Body of pancreas (tissue), 4 donors: ENCODE data around the gene NRN1L. TPM values are rescaled to one million over a fixed set of nuclear protein-coding genes. Genes with fewer than 3 reads are reported as not detected.

Source experiments
- ATAC-seq: fragments of 150-250 bp; one replicate; pipeline ENCODE4 v1.9.1; 2016
- DNase-seq, 4 donors: peaks; one replicate each; pipeline ENCODE4 v3.0.0-alpha.2; 2019
- H3K27ac ChIP-seq, 4 donors: fragments of 200-600 bp; sonication (generic); 1 replicate in 3 of 4; 2 replicates in 1 of 4; pipeline versions ENCODE4 v1.5.1 to v1.6.1; 2016 to 2019; ENCODE audit warnings: mild to moderate bottlenecking in 1 of 4, mixed read lengths in 1 of 4, moderate library complexity in 1 of 4
- H3K27me3 ChIP-seq, 2 donors: fragments of 200-600 bp; sonication (generic); one replicate each; pipeline ENCODE4 v1.6.0; 2016; ENCODE audit warnings: mild to moderate bottlenecking in 1 of 2
- H3K36me3 ChIP-seq, 2 donors: fragments of 200-600 bp; sonication (generic); replicated peaks in 1 of 2; 2 replicates each; pipeline ENCODE4 v1.5.1; 2016; ENCODE audit warnings: low read depth in 2 of 2; ENCODE audit not compliant: insufficient read depth in 1 of 2
- H3K4me1 ChIP-seq: fragments of 200-600 bp; sonication (generic); one replicate; pipeline ENCODE4 v1.6.0; 2016
- H3K4me3 ChIP-seq, 2 donors: fragments of 200-600 bp; sonication (generic); 1 replicate in 1 of 2; 2 replicates in 1 of 2; pipeline ENCODE4 v1.5.1; 2016 to 2019
- H3K9me3 ChIP-seq, 3 donors: fragments of 200-600 bp; sonication (generic); 1 replicate in 2 of 3; 2 replicates in 1 of 3; pipeline ENCODE4 v1.5.1; 2016
- POLR2A ChIP-seq, 3 donors: fragments of 450-650 bp; IDR thresholded peaks; one replicate each; pipeline ENCODE4 v1.6.1; 2016; ENCODE audit warnings: antibody characterized with exemption in 3 of 3, mild to moderate bottlenecking in 2 of 3
- WGBS, 2 donors: methylation state at CpG; one replicate each; pipeline ENCODE4 v1.1.5; 2017; 5-methylcytosine and 5-hydroxymethylcytosine counted together
- intact Hi-C: fragments of 100-400 bp; cut with DNase I; formaldehyde crosslinking; loops from one replicate; pipeline ENCODE4 v1.15.1; 2023
- total RNA-seq, 2 donors: library from RNA; depleted of rRNA; stranded (reverse); fragments of >200 nt; gene quantifications; one replicate each; pipeline ENCODE4 v1.1.0, GENCODE V29; 2016
- TF ChIP-seq, protein P1 (sequence below), 7 experiments: fragments of 450-650 bp in 4 of 7; fragments of 200-600 bp in 3 of 7; sonication (generic) in 3 of 7; IDR thresholded peaks; one replicate each; pipeline ENCODE4 v1.5.1; 2016 to 2019; ENCODE audit warnings: antibody characterized with exemption in 7 of 7

NRN1L gene
- total RNA-seq, 2 donors from 2014 or later, result not detected

DNA sequence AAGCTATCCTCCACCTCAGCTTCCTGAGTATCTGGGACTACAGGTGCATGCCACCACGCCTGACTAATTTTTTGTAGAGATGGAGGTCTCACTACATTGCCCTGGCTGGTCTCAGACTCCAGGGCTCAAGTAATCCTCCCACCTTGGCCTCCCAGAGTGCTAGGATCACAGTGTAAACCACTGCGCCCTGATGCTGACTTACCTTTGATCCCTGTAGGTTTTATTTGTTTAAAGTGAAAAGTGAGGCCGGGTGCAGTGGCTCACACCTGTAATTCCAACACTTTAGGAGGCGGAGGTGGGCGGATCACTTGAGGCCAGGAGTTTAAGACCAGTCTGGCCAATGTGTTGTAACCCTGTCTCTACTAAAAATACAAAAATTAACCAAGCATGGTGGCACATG lies 17.0 kb downstream of the NRN1L start:
- ATAC-seq, result no peak
- TF ChIP-seq POLR2A (IDR thresholded peaks at IDR 0.05), result no peak
- TF ChIP-seq, protein P1, sequence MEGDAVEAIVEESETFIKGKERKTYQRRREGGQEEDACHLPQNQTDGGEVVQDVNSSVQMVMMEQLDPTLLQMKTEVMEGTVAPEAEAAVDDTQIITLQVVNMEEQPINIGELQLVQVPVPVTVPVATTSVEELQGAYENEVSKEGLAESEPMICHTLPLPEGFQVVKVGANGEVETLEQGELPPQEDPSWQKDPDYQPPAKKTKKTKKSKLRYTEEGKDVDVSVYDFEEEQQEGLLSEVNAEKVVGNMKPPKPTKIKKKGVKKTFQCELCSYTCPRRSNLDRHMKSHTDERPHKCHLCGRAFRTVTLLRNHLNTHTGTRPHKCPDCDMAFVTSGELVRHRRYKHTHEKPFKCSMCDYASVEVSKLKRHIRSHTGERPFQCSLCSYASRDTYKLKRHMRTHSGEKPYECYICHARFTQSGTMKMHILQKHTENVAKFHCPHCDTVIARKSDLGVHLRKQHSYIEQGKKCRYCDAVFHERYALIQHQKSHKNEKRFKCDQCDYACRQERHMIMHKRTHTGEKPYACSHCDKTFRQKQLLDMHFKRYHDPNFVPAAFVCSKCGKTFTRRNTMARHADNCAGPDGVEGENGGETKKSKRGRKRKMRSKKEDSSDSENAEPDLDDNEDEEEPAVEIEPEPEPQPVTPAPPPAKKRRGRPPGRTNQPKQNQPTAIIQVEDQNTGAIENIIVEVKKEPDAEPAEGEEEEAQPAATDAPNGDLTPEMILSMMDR (IDR thresholded peaks at IDR 0.05), result no peak
- 79 to 82% methylated on average over 4 to 5 of the region's 5 CpGs for WGBS, 2 donors
- Histone ChIP-seq H3K27ac (no peak overlapping the region), H3K9me3 (no peaks in the 10 kb centered on the region), H3K27me3 (no peaks in the 10 kb centered on the region), H3K4me1 (peaks cover 2% of the 10 kb centered on the region), H3K36me3 (no peaks in the 10 kb centered on the region), H3K4me3 (no peak overlapping the region)
- intact Hi-C loops, result no loop called here
- DNase-seq, result no peak

DNA sequence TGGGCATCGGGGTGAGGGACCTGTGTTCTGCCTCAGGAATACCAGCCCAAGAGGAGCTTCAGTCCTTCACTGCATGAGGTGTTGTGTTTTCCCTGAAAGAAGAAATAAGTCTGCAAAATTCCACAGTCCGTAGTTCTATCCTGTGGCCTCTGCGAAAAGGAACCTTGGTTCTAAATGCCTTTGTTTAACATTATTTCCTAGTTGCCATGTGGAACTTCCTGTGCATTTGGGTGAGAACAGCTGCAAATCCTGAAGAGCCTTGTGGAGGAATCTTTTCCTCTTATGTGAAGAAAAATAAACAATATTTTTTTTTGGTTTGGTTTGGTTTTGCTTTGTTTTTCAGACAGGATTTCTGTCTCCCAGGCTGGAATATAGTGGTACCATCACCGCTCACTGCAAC lies 18.1 kb downstream of the NRN1L start:
- no peak overlapping the region for H3K27ac ChIP-seq
- whole genome bisulfite sequencing, 2 donors, result 83 to 88% methylated on average over 4 of the region's 4 CpGs
- H3K4me1 ChIP-seq, result no peaks in the 10 kb centered on the region
- H3K4me3 ChIP-seq, result no peak overlapping the region
- DNase-seq (no peak), ATAC-seq (no peak)
- no peaks in the 10 kb centered on the region for H3K9me3 ChIP-seq
- H3K27me3 ChIP-seq, result no peaks in the 10 kb centered on the region
- TF ChIP-seq, protein P1 (IDR thresholded peaks at IDR 0.05), result no peak
- TF ChIP-seq POLR2A (IDR thresholded peaks at IDR 0.05), result no peak
- intact Hi-C loops, result no loop called here
- no peaks in the 10 kb centered on the region for H3K36me3 ChIP-seq

DNA sequence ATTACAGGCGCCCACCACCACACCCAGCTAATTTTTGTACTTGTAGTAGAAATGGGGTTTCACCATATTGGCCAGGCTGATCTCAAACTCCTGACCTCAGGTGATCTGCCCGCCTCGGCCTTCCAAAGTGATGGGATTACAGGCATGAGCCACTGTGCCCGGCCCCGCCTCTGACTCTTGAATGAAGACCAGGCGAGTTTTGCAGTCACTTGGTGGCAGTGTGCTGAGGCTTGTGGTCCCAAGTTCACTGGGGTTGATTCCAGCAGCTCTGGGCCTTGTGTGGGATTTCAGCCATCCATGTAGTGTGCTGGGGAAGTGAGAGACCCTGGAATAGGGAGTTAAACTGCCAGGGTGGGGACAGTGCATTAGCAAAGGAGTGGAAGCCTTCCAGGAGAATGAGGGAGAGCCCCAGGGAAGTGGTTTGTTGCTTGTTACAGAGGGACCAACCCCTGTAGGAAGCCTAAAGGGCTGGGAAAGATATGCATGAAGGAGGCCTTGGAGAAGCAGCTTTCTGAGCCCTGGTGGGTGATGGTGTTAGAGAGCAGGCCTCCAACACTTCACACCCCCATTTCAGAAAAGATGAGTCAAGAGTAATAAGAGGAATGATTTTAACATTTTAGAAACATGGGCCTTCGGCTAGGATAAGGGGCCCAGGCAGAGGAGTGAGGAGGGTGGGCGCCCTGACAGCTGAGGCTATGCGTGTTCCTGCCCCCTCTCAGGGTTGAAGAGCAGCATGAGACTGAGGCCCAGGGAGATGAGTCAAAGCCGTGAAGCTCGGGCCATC lies 22.9 kb downstream of the NRN1L start:
- Histone ChIP-seq H3K9me3 (no peaks in the 10 kb centered on the region), H3K27ac (no peak overlapping the region), H3K36me3 (peaks cover 0 to 13% of the 10 kb centered on the region in 2 donors), H3K4me3 (no peak overlapping the region), H3K27me3 (no peaks in the 10 kb centered on the region), H3K4me1 (no peaks in the 10 kb centered on the region)
- intact Hi-C loops, result no loop called here
- whole genome bisulfite sequencing, 2 donors, result 86 to 91% methylated on average over 11 of the region's 11 CpGs
- TF ChIP-seq, protein P1 (IDR thresholded peaks at IDR 0.05), result no peak
- no peak for TF ChIP-seq POLR2A (IDR thresholded peaks at IDR 0.05)
- ATAC-seq (no peak), DNase-seq (no peak)

DNA sequence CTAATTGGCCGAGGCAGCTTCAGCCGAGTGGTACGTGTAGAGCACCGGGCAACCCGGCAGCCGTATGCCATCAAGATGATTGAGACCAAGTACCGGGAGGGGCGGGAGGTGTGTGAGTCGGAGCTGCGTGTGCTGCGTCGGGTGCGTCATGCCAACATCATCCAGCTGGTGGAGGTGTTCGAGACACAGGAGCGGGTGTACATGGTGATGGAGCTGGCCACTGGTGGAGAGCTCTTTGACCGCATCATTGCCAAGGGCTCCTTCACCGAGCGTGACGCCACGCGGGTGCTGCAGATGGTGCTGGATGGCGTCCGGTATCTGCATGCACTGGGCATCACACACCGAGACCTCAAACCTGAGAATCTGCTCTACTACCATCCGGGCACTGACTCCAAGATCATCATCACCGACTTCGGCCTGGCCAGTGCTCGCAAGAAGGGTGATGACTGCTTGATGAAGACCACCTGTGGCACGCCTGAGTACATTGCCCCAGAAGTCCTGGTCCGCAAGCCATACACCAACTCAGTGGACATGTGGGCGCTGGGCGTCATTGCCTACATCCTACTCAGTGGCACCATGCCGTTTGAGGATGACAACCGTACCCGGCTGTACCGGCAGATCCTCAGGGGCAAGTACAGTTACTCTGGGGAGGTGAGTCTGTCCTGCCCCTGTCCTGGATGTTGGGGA lies 24.5 kb downstream of the NRN1L start:
- intact Hi-C loops, result no loop called here
- Histone ChIP-seq H3K9me3 (no peaks in the 10 kb centered on the region), H3K4me3 (no peak overlapping the region), H3K36me3 (peaks cover 0 to 13% of the 10 kb centered on the region in 2 donors), H3K27ac (no peak overlapping the region), H3K27me3 (no peaks in the 10 kb centered on the region), H3K4me1 (no peaks in the 10 kb centered on the region)
- DNase-seq (no peak), ATAC-seq (no peak)
- 92 to 97% methylated on average over 26 to 35 of the region's 36 CpGs for WGBS, 2 donors
- TF ChIP-seq, protein P1 (IDR thresholded peaks at IDR 0.05), result no peak
